Omental fat pad (tissue), 4 donors: ENCODE measurements around the gene SERPINB12. TPM values are rescaled to one million over a fixed set of nuclear protein-coding genes. Genes with fewer than 3 reads are reported as not detected.

ENCODE experiments used
- ATAC-seq: fragments of 150-250 bp; one replicate; pipeline ENCODE4 v1.9.1; 2016; ENCODE audit warnings: mild to moderate bottlenecking, moderate library complexity; ENCODE audit not compliant: low FRiP score
- DNase-seq: peaks from one replicate; pipeline ENCODE4 v3.0.0-alpha.2; 2019; ENCODE audit warnings: low spot score
- total RNA-seq, 4 donors: library from RNA; depleted of rRNA; stranded (reverse); fragments of >200 nt; gene quantifications; one replicate each; pipeline ENCODE4 v1.1.0, GENCODE V29; 2016
- TF ChIP-seq, protein P1 (sequence below), 3 donors: fragments of 450-650 bp; IDR thresholded peaks; one replicate each; pipeline ENCODE4 v1.5.1; 2016 to 2017; ENCODE audit warnings: antibody characterized with exemption in 3 of 3, mild to moderate bottlenecking in 3 of 3, moderate library complexity in 2 of 3

The SERPINB12 gene
- total RNA-seq, 4 donors from 2014 or later: not detected

DNA sequence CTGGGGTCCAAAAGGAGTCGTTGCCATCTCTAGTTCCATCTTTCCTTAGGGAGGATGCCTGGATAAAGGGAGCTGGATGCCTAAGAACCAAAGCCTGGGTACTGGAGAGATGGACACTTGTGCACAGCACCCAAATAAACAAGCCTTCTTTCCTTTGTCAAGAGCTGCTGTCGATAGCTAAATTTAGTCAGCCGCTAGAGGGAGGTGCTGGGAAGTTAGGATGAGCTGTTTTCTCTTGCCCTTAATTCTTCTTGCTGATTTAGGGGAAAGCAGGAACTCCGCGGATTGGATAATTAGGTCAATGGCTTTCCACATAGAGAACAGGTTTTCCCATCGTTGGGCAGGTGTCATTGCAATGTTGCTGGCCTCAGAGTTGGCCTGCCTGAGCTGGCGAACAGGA is 30.9 kb upstream of the SERPINB12 start:
- TF ChIP-seq, protein P1, sequence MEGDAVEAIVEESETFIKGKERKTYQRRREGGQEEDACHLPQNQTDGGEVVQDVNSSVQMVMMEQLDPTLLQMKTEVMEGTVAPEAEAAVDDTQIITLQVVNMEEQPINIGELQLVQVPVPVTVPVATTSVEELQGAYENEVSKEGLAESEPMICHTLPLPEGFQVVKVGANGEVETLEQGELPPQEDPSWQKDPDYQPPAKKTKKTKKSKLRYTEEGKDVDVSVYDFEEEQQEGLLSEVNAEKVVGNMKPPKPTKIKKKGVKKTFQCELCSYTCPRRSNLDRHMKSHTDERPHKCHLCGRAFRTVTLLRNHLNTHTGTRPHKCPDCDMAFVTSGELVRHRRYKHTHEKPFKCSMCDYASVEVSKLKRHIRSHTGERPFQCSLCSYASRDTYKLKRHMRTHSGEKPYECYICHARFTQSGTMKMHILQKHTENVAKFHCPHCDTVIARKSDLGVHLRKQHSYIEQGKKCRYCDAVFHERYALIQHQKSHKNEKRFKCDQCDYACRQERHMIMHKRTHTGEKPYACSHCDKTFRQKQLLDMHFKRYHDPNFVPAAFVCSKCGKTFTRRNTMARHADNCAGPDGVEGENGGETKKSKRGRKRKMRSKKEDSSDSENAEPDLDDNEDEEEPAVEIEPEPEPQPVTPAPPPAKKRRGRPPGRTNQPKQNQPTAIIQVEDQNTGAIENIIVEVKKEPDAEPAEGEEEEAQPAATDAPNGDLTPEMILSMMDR (IDR thresholded peaks at IDR 0.05): no peak
- DNase-seq (no peak), ATAC-seq (no peak)

DNA sequence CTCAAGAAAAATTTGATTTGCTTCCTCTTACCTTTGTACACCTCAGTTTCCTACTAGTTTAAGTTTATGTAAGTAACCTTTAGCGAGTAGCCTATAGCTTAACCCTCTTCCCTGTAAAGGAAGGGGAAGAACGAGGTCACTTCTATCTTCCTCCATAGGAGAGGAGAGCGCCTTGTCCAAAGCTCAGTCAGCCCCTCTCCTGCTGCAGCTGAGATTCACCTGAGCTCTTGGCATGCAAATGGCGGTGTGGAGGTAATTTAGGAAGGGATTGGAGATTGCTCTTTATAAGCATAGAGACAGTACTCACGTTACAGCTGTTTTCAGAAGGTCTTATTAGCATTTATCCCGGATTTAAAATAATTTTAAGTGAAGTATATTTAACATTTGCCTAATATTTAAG is 27.8 kb upstream of the SERPINB12 start:
- TF ChIP-seq, protein P1 (IDR thresholded peaks at IDR 0.05): no peak
- DNase-seq (no peak), ATAC-seq (no peak)

DNA sequence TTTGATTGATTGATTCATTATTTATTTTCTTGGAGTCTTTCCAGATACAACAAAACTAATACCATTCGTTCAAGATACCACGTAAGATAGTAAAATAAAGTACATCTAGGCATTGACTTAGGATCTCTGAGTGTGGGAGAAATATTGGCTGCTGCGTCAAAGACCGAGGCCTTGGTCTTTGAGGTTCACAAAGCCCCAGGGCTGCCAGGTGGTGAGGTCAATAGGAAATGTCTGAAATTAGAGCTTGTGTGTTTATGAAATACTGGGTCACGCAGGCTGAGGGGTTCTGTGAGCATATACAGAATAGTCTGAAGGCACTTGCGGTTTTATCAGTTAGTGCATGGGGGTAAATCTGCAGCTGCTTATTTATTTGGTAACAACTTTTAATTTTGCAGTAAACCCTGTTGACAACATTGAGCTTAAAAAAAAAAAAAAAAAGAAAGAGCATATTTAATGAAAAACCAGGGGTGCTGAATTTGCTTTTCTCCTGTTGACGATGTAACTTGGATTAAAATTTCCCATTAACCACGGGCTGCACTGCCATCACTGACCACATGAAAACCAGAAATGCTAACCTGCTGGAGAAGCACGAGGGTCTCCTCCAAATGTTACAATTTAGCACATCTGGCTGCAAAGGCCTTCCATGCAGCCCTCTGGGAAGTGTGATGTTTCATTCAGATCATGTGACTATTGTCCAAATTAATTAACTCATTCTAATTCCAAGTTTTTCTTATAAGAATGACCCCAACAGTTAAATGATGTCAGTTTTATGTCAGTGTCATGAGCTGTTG is 27.1 kb upstream of the SERPINB12 start:
- DNase-seq: no peak
- TF ChIP-seq, protein P1 (IDR thresholded peaks at IDR 0.05): no peak

DNA sequence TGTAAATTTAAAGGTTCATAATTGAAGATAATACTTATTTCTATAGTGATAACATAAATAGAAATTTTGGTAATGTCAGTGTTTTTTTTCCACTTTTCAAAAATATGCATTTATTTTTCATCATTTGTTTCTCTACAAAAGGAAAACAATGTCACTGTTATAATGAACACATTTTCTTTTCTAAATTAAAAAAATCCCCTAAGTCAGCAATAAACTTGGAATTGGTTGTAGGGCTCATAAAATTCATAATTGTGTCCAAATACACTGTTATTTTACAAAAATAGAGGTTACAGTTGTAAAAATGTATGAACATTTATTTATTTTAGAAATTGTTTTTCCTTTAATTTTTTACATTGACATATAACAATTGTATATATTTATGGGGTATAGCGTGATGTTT is 26.4 kb upstream of the SERPINB12 start:
- TF ChIP-seq, protein P1 (IDR thresholded peaks at IDR 0.05): no peak
- ATAC-seq: no peak

More for the DNA sequence above, 27.1 kb upstream of the SERPINB12 start:
- ATAC-seq: no peak

DNA sequence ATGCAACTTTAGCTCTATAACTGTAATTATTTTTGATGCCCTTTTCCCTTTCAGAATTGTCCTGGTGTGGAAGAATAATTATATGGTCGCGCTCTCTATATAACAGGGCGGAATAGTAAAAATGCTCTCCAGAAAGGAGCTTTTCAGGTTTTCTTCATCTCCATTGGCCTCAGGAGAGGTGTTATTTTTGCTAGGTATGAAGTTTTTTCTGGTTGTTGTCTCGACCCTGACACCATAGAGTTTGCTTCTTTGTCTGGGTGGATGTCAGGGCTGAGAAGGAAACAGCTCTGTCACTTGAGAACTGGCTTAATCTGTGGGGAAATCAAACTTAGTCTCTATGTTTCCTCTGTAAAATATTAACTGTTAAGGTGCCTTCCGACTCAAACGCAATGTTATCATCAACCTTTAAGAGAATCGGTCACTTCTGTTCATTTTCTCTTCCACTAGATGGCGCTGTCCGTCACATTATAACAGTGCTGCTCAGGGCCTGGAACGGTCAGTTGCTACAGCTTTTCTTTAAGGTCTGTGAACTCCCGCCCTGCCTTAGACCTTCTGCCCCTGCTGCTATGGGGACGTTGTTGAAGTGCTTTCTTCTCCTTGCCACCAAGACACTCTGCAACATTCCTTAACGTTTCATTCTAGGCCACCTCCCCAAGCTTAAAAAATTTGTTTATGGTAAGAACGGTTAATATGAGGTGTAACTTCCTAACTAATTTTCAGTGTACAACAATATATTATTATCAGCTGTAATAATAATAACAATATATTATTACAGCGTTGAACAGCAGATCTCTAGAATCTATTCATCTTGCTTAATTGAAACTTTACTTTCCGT is 23.8 kb upstream of the SERPINB12 start:
- TF ChIP-seq, protein P1 (IDR thresholded peaks at IDR 0.05): peak in 2 of 3 donors; percentile 57 to 75
- ATAC-seq (no peak), DNase-seq (peak; percentile 32)

More for the DNA sequence above, 26.4 kb upstream of the SERPINB12 start:
- DNase-seq: no peak

DNA sequence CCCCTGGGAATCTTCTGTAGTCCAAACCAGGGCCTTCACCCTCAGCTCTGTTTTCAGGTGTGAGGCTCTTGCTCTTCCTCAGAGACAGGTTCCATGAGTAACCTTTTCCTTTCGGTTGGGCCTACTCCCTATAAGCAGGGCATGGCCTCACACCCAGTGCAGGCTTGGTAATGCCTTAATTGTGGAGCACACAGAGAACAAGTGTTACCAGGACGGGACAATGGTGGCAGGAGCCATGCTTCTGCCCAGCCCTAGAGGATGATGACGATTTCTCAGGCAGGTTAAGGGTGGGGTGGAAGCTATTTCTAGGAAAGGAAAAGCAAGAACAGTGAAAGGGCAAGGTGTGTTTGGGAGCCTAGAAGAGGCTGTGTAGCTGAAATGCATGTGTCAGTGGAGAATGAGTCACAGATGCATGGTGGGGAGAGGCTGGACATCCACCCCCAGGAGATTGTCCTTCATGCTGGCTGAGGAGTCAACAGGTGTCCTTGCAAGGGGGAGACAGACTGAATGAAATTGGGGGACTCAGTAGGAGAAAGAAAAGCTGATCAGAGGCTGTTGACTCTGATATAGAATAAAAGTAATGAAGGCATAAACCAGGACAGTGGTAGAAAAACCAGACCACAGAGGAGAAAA is 22.0 kb upstream of the SERPINB12 start:
- ATAC-seq: no peak

More for the DNA sequence above, 22.0 kb upstream of the SERPINB12 start:
- no peak for DNase-seq
- TF ChIP-seq, protein P1 (IDR thresholded peaks at IDR 0.05): no peak
